Fibroblast of villous mesenchyme (primary cell): ENCODE results near the gene TUBA4B. TPM values are rescaled to one million over a fixed set of nuclear protein-coding genes. Genes with fewer than 3 reads are reported as not detected.

Experiments used
- DNase-seq: peaks from one replicate; pipeline ENCODE4 v3.0.0-alpha.2; 2010; ENCODE audit warnings: low read depth
- H3K4me3 ChIP-seq: 2 replicates; pipeline ENCODE4 v1.5.1; 2011; ENCODE audit warnings: low read depth, mild to moderate bottlenecking, low read length
- CTCF ChIP-seq: IDR thresholded peaks from 2 replicates; pipeline ENCODE4 v1.5.1; 2012; ENCODE audit warnings: low read depth, mild to moderate bottlenecking, low read length; ENCODE audit not compliant: insufficient read depth
- total RNA-seq: library from RNA; depleted of rRNA; stranded (reverse); fragments of >200 nt; gene quantifications from 2 replicates; pipeline ENCODE4 v1.2.3, GENCODE V29; 2012

Gene TUBA4B
- total RNA-seq, 1 donor, result not detected

- peak; percentile 97 for TF ChIP-seq CTCF
- DNase-seq, result peak; percentile 74
- no peak overlapping the region for H3K4me3 ChIP-seq
Observed at GRCh38 chr2:219298759-219299371, 45.8 kb downstream of the TUBA4B start.

DNA sequence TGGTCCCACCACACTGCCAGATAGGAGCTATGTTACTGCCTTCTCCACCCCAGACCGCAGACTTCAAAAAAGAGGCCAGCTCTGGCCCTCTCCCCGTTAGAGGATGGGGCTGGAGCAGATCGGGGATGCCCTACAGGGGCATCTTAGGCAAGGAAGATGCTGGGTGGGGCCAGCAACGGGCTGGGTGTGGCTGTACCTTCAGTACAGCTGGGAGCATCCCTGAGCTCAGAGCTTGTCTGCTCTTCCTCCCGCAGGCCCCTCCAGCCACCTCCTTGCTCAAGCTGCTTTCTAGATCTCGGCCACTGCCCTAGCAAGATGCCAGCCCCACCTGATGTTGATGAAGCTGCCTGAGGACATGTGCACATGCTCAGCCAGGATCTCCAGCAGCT, 46.3 kb downstream of the TUBA4B start:
- H3K4me3 ChIP-seq, result no peak overlapping the region
- TF ChIP-seq CTCF, result no peak
- DNase-seq, result no peak

GRCh38 chr2:219300022-219300421, 47.0 kb downstream of the TUBA4B start:
- no peak for DNase-seq
- TF ChIP-seq CTCF, result no peak

DNA sequence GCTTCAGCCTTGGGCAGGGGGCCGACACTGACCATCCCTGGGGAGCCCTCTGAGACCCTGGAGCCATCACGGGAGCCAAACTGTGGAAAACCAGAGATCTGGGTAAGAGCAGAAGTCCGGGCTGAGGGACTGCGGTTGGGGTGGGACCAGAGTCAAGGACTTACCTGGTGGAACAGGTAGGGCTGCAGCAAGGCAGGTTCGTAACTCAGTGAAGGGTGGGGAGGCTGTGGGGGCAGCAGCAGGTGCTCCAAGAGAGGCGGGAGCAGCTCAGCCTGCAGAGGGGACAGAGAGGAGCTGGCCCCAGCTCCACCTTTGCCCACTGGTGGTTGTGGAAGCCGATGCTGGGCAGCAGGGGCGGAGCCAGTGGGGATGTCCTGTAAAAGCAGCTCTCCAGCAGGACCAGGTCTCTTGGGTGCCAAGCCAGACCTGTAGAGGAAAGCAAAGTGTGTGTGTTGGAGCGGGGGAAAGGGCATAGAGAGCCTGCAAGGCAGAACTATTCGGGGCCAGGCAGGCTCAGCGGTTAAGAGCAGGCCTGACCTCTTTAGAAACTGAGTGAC, 49.4 kb downstream of the TUBA4B start:
- no peak overlapping the region for H3K4me3 ChIP-seq
- no peak for DNase-seq
- no peak for TF ChIP-seq CTCF

More at GRCh38 chr2:219300022-219300421, 47.0 kb downstream of the TUBA4B start:
- H3K4me3 ChIP-seq, result no peak overlapping the region

- DNase-seq, result no peak
- TF ChIP-seq CTCF, result no peak
- H3K4me3 ChIP-seq, result no peak overlapping the region
Observed at GRCh38 chr2:219304223-219304622, 51.2 kb downstream of the TUBA4B start.

DNA sequence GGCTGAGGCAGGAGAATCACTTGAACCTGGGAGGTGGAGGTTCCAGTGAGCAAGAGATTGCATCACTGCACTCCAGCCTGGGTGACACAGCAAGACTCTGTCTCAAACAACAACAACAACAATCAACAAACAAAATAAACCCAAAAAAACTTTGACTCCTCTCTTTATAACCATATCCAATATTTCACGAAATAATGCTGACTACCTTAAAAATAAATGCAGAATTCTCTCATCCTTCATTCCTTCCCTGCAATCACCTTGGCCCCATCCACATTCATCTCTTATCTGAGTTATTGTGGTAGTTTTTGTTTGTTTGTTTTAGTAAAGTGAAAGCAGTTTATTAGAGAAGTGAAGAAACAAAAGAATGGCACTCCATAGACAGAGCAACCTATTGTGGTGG, 53.0 kb downstream of the TUBA4B start:
- no peak overlapping the region for H3K4me3 ChIP-seq
- DNase-seq, result no peak
- TF ChIP-seq CTCF, result no peak
